Measurements from ENCODE around the gene NBL1. TPM values are rescaled to one million over a fixed set of nuclear protein-coding genes. Genes with fewer than 3 reads are reported as not detected.

The NBL1 gene
- total and polyA plus RNA-seq, 2 of the 4 experiments (the other 2 are of a cell fraction) = 14.0 to 54.2 TPM

DNA sequence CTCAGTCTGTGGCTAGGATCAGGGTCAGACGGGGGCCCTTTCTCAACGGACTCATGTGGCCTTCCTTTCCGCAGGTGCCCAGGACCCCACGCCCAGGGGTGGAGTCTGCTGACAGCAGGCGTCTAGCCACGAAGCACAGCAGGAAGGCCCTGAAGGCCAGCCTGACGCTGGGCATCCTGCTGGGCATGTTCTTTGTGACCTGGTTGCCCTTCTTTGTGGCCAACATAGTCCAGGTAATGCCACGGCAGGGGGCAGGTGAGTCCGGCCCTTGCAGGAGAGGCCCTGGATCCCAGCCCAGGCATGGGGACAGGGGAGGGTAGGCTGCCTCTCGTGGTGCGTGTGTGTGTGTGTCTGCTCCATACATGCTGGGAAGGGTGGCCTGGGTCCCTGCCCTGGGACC, 34.4 kb downstream of the NBL1 start:
- H3K14ac ChIP-seq (replicated peaks; ENCODE audit: low read depth, low read length) = no peak overlapping the region
- CTCF ChIA-PET = interaction anchor here (1.5 kb wide), 1 partner anchor 26 kb away, joined by 8 read pairs; no protein-coding TSS in a partner anchor
- in situ Hi-C loops (cut with MboI; ENCODE audit: low sequenced_read_pairs) = no loop called here
- no peak overlapping the region for H3K9ac ChIP-seq (ENCODE audit: low read depth, low read length)
- no TSS peak for BruUV-seq (replicated peaks)
- no peak for TF ChIP-seq NFE2L2 (IDR thresholded peaks at IDR 0.05; ENCODE audit: low read depth, low read length)
- TF ChIP-seq RCOR1 (IDR thresholded peaks at IDR 0.05; ENCODE audit: insufficient replicate concordance, low read length) = no peak
- TF ChIP-seq, protein P1, sequence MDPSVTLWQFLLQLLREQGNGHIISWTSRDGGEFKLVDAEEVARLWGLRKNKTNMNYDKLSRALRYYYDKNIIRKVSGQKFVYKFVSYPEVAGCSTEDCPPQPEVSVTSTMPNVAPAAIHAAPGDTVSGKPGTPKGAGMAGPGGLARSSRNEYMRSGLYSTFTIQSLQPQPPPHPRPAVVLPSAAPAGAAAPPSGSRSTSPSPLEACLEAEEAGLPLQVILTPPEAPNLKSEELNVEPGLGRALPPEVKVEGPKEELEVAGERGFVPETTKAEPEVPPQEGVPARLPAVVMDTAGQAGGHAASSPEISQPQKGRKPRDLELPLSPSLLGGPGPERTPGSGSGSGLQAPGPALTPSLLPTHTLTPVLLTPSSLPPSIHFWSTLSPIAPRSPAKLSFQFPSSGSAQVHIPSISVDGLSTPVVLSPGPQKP (IDR thresholded peaks at IDR 0.05; ENCODE audit: borderline replicate concordance, low read depth, low read length) = no peak
- TF ChIP-seq, protein P2, sequence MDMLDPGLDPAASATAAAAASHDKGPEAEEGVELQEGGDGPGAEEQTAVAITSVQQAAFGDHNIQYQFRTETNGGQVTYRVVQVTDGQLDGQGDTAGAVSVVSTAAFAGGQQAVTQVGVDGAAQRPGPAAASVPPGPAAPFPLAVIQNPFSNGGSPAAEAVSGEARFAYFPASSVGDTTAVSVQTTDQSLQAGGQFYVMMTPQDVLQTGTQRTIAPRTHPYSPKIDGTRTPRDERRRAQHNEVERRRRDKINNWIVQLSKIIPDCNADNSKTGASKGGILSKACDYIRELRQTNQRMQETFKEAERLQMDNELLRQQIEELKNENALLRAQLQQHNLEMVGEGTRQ (IDR thresholded peaks at IDR 0.05; ENCODE audit: low read depth, low read length) = no peak
- no peak for TF ChIP-seq MAZ (IDR thresholded peaks at IDR 0.05; ENCODE audit: borderline replicate concordance, low read depth, low read length)
- TF ChIP-seq BHLHE40 (IDR thresholded peaks at IDR 0.05; ENCODE audit: low read depth, low read length) = no peak
- no peak for TF ChIP-seq SMC3 (IDR thresholded peaks at IDR 0.05; ENCODE audit: low read depth, low read length)
- TF ChIP-seq MAFK (IDR thresholded peaks at IDR 0.05; ENCODE audit: low read depth, low read length) = no peak
- H2BK20ac ChIP-seq (ENCODE audit: low read depth, low read length) = no peak overlapping the region
- intact Hi-C loops (cut with micrococcal nuclease) = no loop called here
- H3K27ac ChIP-seq (ENCODE audit: insufficient read depth, low read length) = no peak overlapping the region
- no peak overlapping the region for H2BK120ac ChIP-seq (ENCODE audit: low read depth, low read length)
- no peak overlapping the region for H4K91ac ChIP-seq (ENCODE audit: insufficient read depth, low read depth, low read length)
- H2AFZ ChIP-seq (replicated peaks; ENCODE audit: low read length, poor library complexity) = no peak overlapping the region
- H4K20me1 ChIP-seq (ENCODE audit: insufficient read depth, low read length) = peaks cover 3% of the 10 kb centered on the region; the same call in 1 of the 2 replicates
- no peaks in the 10 kb centered on the region for H3K9me3 ChIP-seq (ENCODE audit: control insufficient read depth, insufficient read depth, low read length)
- no peak overlapping the region for H2BK5ac ChIP-seq (ENCODE audit: low read depth, low read length, poor library complexity, severe bottlenecking)
- WGBS, 2 experiments (ENCODE audit: extremely low coverage in 2 of 2, insufficient read length in 1 of 2) = 68% methylated on average over 7 of the region's 11 CpGs; no CpG with 5 or more reads in 1 of the 2 experiments
- no peak overlapping the region for H3K4ac ChIP-seq (ENCODE audit: low read depth, low read length)
- no peaks in the 10 kb centered on the region for H3K36me3 ChIP-seq (ENCODE audit: control insufficient read depth, insufficient read depth, low read length)
- H2AK5ac ChIP-seq (ENCODE audit: low read depth, low read length) = no peak overlapping the region
- H3K18ac ChIP-seq (ENCODE audit: low read depth, low read length) = no peak overlapping the region
- H4K8ac ChIP-seq (ENCODE audit: low read depth in 2 of 2, low read length in 2 of 2) = no peak overlapping the region
- H3K4me3 ChIP-seq (ENCODE audit: insufficient read depth, low read depth, low read length) = no peak overlapping the region
- H4K5ac ChIP-seq (ENCODE audit: low read depth, low read length) = no peak overlapping the region
- ATAC-seq (ENCODE audit: low read depth) = no peak
- no peaks in the 10 kb centered on the region for H3K27me3 ChIP-seq (ENCODE audit: control insufficient read depth, insufficient read depth, low read length)
- no peaks in the 10 kb centered on the region for H3K4me1 ChIP-seq (ENCODE audit: control insufficient read depth, insufficient read depth, low read length)
- no peak overlapping the region for H3K4me2 ChIP-seq (ENCODE audit: low read depth, low read length)
- H3K56ac ChIP-seq (ENCODE audit: extremely low read depth, insufficient read depth, low read length) = no peak overlapping the region
- H3K79me1 ChIP-seq (ENCODE audit: low read depth in 1 of 2, low read length in 2 of 2) = no peaks in the 10 kb centered on the region
- POLR2A ChIA-PET (ENCODE audit: unreplicated experiment) = no interaction called here
- dilution Hi-C loops (cut with HindIII; ENCODE audit: low sequenced_read_pairs, unreplicated experiment) = no loop called here
- DNase-seq = no peak
- no peak overlapping the region for H2BK15ac ChIP-seq (ENCODE audit: low read depth, low read length)
- H3K23ac ChIP-seq (ENCODE audit: low read depth, low read length) = no peak overlapping the region
- H2AK9ac ChIP-seq (replicated peaks; ENCODE audit: low read depth, low read length, poor library complexity) = peak overlapping the region; percentile 42
- H3K9me1 ChIP-seq (ENCODE audit: insufficient read depth, low read length) = no peaks in the 10 kb centered on the region; the same call in 1 of the 2 replicates

Measured in IMR-90 (cell line).